ENCODE results near the gene RTRAF.
A peak's percentile ranks its signal among the peaks of the same experiment; 100 is the strongest.

Gene RTRAF

DNA sequence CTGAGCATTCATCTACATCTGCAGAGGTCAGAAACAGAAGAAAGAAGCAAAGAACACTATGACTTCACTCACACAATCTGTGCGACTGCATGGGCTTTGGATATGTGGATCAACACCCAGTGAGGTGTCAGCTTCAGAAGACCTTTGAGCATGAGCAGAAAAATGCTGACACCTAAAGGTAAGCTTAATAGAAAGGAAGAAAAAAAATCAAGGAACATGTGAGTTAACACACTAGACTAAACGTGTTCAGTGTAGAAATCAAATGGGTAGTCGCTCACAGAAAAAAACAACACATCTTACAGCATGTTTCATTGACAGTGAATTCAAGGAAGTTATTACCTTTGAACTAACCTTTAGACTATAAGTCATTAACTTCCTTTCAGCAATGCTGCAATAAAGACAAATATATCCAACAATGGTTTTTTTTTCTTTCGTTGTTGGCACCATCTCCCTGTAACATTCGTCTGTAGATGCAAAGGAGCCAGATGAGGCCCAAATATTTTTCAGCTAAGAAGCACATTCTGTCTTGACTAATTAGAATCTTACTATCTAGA is 30.9 kb downstream of the RTRAF start:
- DNase-seq (ENCODE audit: insufficient read length, low spot score) (no peak), FAIRE-seq (no peak)

- DNase-seq (ENCODE audit: insufficient read length, low spot score) (no peak), FAIRE-seq (no peak)
These were observed 31.7 kb downstream of the RTRAF start for GRCh38 chr14:52020866-52021717.

GRCh38 chr14:52021957-52022600 is 32.7 kb downstream of the RTRAF start:
- FAIRE-seq (no peak), DNase-seq (ENCODE audit: insufficient read length, low spot score) (no peak)

DNA sequence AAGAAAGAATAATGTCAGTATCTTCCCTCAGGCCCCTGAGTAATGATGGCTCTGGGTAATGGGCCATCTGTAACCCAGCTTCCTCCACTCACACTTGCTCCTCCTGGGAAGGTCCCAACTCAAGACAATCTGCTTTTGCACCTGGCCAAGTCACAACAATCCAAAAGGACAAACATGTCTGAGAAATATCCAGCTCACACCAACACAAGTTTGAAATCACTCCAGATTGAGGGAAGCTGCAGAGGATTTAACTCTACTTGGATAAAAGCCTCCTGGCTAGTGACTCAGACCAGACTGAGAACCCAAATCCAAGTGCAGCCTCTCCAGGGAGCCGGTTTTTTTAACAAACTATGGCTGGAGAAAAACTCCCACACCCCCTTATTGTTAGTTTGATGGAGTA is 34.2 kb downstream of the RTRAF start:
- FAIRE-seq (no peak), DNase-seq (ENCODE audit: insufficient read length, low spot score) (no peak)

GRCh38 chr14:52025310-52025709 is 36.0 kb downstream of the RTRAF start:
- DNase-seq (ENCODE audit: insufficient read length, low spot score) = no peak
- no peak for FAIRE-seq

GRCh38 chr14:52026017-52026660 is 36.8 kb downstream of the RTRAF start:
- no peak for DNase-seq (ENCODE audit: insufficient read length, low spot score)
- FAIRE-seq = no peak

- no peak for FAIRE-seq
- DNase-seq (ENCODE audit: insufficient read length, low spot score) = no peak
These were observed 37.6 kb downstream of the RTRAF start for GRCh38 chr14:52026901-52027300.

DNA sequence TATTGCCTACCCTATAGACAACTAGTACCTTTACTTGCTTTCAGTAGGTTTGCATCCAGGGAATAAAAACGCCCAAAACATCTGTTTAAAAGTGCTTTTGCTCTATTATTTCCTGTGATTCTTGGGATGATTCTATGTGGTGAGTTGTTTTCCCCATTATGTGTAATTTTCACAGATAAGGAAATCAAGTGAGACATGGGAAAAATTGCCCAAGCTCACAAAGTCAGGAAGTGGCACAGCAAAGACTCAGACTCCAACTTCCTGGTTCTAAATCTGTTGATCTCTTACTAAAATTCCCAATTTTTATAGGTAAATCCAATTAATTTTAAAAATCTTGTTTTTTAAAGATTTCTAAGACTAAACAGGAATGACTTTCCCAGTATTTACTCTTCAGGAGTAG is 40.5 kb downstream of the RTRAF start:
- DNase-seq (ENCODE audit: insufficient read length, low spot score) = no peak

GRCh38 chr14:52031781-52032180 is 42.4 kb downstream of the RTRAF start:
- FAIRE-seq (no peak), DNase-seq (ENCODE audit: insufficient read length, low spot score) (no peak)

More for the DNA sequence above, 40.5 kb downstream of the RTRAF start:
- no peak for FAIRE-seq

DNA sequence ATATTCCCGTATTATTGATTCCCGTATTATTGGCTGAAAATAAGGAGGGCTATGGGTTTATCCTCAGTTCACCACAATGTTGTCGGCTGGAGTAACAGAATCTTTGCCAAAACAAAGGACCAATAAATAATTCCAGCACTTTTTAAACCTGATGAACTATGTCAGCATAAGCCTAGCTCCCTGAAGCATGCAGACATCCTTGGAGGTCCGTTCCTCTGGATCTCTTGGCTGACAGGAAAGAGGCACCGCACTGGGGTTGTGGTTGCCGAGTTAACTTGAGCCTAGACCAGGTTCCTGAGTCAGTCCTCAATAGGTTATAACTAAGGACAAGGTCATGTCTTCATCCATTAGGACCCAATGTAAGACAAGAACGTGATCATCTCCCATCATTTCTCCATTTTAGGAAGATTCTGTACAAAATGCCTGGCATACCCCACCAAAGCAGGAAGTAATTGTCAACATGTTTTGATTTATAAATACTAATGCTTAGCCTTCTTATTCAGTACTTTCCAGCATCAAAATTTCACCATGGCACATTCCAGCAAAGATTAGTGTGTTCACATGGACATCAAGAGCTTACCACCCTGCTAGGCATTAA is 43.0 kb downstream of the RTRAF start:
- DNase-seq (ENCODE audit: insufficient read length, low spot score) (no peak), FAIRE-seq (no peak)

GRCh38 chr14:52033101-52033642 is 43.8 kb downstream of the RTRAF start:
- FAIRE-seq = no peak
- DNase-seq (ENCODE audit: insufficient read length, low spot score) = no peak

DNA sequence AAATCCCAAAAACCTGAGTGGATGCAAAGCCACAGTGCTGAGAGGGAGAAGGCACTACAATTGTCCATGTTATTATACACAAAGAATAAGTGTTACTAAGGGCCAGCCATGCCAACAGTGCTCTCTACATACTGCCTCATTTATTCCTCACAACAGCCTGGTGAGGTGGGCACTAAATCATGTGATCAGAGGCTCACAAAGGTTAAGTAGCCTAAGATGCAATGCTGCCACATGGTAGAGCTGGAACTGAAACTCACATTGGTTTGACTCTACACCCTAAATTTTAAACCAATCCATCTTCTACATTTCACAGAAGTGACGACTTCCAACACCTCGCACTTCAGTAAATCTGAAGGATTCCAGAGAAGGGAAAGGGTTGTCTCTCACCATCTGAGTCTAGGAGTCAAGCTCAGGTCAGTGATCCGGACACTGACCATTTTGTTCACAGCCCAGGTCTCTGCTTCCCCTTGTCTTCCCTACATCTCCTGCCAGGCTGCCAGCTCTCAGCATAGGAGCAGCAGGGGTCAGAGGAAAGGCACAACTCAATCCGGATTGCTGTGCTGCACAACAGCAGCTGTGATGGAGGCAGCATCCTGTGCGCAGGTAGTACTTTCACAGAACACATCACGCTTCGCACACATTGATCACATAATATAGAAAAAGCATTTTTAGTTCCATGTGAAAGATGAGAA is 49.9 kb downstream of the RTRAF start:
- DNase-seq (ENCODE audit: insufficient read length, low spot score) (no peak), FAIRE-seq (no peak)

GRCh38 chr14:52040598-52040997 is 51.3 kb downstream of the RTRAF start:
- no peak for FAIRE-seq
- DNase-seq (ENCODE audit: insufficient read length, low spot score) = no peak

GRCh38 chr14:52042371-52043289 is 53.3 kb downstream of the RTRAF start:
- FAIRE-seq = no peak
- DNase-seq (ENCODE audit: insufficient read length, low spot score) = no peak

- peak; percentile 36 for DNase-seq (ENCODE audit: insufficient read length, low spot score)
- no peak for FAIRE-seq
These were observed 54.3 kb downstream of the RTRAF start for GRCh38 chr14:52043690-52044089.

DNA sequence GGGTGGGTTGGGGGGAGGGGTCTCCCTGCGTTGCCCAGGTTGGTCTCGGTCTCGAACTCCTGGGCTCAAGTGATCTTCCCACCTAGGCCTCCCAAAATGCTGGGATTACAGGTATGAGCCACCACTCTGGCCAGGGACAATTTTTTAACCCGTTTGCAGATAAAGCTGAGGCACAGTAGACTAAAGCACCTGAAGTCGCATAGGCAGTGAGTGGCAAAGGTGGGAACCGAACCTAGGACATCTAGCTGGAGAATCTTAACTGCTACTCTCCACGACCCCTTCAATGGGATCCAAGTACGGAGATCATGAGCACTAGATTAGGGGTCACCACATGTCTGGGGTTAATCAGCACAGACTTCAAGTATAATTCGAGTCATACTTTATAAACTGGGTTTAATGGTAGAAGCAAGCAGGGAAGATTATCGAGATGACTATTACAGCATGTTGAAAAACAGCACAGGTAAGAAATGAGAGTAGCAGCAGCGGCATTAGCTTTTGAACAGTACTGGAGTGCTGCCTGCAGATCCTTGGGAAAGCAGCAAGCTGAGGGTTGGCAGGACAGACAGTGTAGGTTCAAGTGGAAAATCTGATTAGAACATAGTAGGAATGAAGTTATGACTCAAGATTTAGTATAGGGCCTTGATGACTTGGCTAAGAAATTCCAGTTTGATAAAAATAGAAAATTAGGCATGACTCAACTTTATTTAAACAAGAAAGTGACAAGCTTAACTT is 55.6 kb downstream of the RTRAF start:
- FAIRE-seq = no peak

GRCh38 chr14:52046376-52046917 is 57.1 kb downstream of the RTRAF start:
- FAIRE-seq (no peak), DNase-seq (ENCODE audit: insufficient read length, low spot score) (no peak)

More for the DNA sequence above, 55.6 kb downstream of the RTRAF start:
- no peak for DNase-seq (ENCODE audit: insufficient read length, low spot score)

- FAIRE-seq (no peak), DNase-seq (ENCODE audit: insufficient read length, low spot score) (no peak)
These were observed 58.8 kb downstream of the RTRAF start for GRCh38 chr14:52048116-52048515.
